ENCODE measurements around the gene KLHDC4. TPM values are rescaled to one million over a fixed set of nuclear protein-coding genes. Genes with fewer than 3 reads are reported as not detected.
A peak's percentile ranks its signal among the peaks of the same experiment; 100 is the strongest.

Gene KLHDC4
- total RNA-seq, 2 experiments from 2014 or later = 91.7 to 101 TPM

DNA sequence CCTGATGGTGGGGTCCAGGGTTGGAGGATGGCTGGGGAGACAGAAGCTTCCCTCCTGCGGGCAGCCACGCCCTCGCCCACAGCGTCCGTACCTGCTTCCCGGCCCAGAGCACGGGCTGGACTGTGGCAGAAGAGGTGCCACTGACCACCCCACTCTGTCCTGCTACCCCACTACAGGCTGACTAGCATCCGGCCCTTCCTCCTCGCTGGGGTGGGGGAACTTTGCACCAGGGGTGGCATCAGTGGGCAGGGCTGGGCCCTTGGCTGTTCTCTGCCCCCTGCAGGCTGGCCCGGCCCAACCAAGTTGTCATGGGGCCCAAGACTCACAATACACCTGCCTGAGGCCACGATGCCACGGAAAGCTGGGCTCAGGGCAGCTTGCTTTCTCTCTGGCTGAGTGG is 73.0 kb downstream of the KLHDC4 start:
- no peaks in the 10 kb centered on the region for H3K4me1 Mint-ChIP-seq (ENCODE audit: low read depth)
- no peak overlapping the region for H3K4me3 Mint-ChIP-seq
- no peaks in the 10 kb centered on the region for H3K27me3 Mint-ChIP-seq (ENCODE audit: low read depth)
- POLR2A ChIA-PET = no interaction called here
- peaks cover 6% of the 10 kb centered on the region for H3K36me3 Mint-ChIP-seq (ENCODE audit: low read depth)
- H3K9me3 Mint-ChIP-seq (ENCODE audit: insufficient read depth) = no peaks in the 10 kb centered on the region
- ATAC-seq = no peak
- no peak for DNase-seq
- CTCF ChIA-PET = interaction anchor here (1.1 kb wide), 1 partner anchor 76 kb away, joined by 5 read pairs; no protein-coding TSS in a partner anchor
- H3K27ac Mint-ChIP-seq = no peak overlapping the region

DNA sequence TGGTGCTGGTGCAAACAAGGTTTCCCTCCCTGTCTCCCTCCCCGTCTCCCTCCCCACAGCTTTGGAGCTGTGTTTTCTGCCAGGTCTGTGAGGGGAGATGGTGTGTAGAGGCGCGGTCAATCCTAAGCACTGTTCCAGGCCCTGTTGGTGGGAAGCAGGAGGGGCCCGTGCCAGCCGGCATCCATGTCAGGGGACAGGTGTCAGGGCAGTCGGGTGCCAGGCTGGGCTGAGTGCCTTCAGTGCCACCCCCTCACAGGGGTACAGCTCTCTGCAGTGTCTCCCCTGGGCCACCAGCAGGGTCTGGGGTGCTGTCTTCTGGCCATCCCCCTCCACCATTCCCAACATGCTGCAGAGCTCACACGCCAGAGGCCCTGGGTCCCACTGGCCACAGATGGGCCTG is 73.6 kb downstream of the KLHDC4 start:
- ChIA-PET CTCF (no interaction called here), POLR2A (no interaction called here)
- H3K27me3 Mint-ChIP-seq (ENCODE audit: low read depth) = no peaks in the 10 kb centered on the region
- no peak for ATAC-seq
- DNase-seq = no peak
- no peaks in the 10 kb centered on the region for H3K9me3 Mint-ChIP-seq (ENCODE audit: insufficient read depth)
- no peak overlapping the region for H3K4me3 Mint-ChIP-seq
- no peak overlapping the region for H3K27ac Mint-ChIP-seq
- peaks cover 2% of the 10 kb centered on the region for H3K36me3 Mint-ChIP-seq (ENCODE audit: low read depth)
- no peaks in the 10 kb centered on the region for H3K4me1 Mint-ChIP-seq (ENCODE audit: low read depth)

- DNase-seq = no peak
- POLR2A ChIA-PET = no interaction called here
- H3K27ac Mint-ChIP-seq = no peak overlapping the region
Observed at GRCh38 chr16:87691686-87692079, 74.1 kb downstream of the KLHDC4 start.

DNA sequence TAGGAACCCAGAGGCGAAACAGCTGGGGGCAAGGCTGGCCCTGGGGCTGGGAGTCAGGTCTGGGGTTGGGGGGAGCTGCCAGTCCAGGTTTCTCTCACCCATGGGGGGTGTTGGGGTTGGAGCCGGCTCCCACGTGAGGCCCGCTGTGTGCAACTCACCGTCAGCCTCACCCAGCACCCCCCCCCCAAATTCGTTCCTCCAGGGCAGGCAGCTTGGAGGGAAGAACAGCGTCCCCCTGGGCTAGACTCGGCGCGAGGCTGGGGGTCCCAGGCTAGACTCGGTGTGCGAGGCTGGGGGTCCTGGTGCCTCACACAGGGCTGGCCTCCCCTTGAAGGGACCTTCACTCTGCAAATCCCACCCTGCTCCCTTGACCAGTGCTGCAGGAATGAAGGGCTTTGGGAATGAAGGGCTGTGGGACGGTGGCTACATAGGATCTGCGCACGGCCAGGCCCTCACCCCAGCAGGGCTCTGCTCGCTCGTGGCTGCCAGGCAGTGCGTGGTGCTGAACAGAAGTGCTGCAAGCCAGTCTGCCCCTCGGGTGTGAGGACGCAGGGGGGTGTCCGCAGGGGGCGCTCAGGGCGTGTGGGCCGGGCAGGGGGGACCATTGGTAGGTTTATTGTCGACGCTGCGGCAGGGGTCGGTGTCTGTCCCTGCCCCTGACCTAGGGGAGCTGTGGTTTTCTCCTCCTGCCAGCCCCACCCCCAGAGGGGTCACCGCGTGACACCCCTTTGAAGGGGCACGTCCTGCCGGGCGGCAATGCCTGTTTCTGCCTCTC is 74.7 kb downstream of the KLHDC4 start:
- CTCF ChIA-PET = no interaction called here
- H3K4me1 Mint-ChIP-seq (ENCODE audit: low read depth) = no peaks in the 10 kb centered on the region
- DNase-seq (no peak), ATAC-seq (no peak)
- no peaks in the 10 kb centered on the region for H3K27me3 Mint-ChIP-seq (ENCODE audit: low read depth)
- no peaks in the 10 kb centered on the region for H3K9me3 Mint-ChIP-seq (ENCODE audit: insufficient read depth)
- H3K36me3 Mint-ChIP-seq (ENCODE audit: low read depth) = no peaks in the 10 kb centered on the region
- POLR2A ChIA-PET = no interaction called here
- no peak overlapping the region for H3K27ac Mint-ChIP-seq
- H3K4me3 Mint-ChIP-seq = no peak overlapping the region

More at GRCh38 chr16:87691686-87692079, 74.1 kb downstream of the KLHDC4 start:
- Mint-ChIP-seq H3K36me3 (ENCODE audit: low read depth) (no peaks in the 10 kb centered on the region), H3K27me3 (ENCODE audit: low read depth) (no peaks in the 10 kb centered on the region), H3K4me3 (no peak overlapping the region), H3K4me1 (ENCODE audit: low read depth) (no peaks in the 10 kb centered on the region), H3K9me3 (ENCODE audit: insufficient read depth) (no peaks in the 10 kb centered on the region)
- CTCF ChIA-PET = no interaction called here
- no peak for ATAC-seq

DNA sequence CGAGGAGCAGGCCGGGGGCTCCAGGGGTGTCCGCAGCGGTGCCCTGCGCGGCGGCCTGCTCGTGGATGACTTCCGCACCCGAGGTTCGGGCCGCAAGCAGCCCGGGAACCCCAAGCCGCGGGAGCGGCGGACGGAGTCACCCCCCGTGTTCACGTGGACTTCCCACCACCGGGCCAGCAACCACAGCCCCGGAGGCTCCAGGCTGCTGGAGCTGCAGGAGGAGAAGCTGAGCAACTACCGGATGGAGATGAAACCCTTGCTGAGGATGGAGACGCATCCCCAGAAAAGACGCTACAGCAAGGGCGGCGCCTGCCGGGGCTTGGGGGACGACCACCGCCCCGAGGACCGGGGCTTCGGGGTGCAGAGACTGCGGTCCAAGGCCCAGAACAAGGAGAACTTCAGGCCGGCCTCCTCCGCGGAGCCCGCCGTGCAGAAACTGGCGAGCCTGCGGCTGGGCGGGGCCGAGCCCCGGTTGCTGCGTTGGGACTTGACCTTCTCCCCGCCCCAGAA is 75.8 kb downstream of the KLHDC4 start:
- ATAC-seq (no peak), DNase-seq (no peak)
- ChIA-PET CTCF (no interaction called here), POLR2A (no interaction called here)
- Mint-ChIP-seq H3K27ac (no peak overlapping the region), H3K4me3 (no peak overlapping the region), H3K9me3 (ENCODE audit: insufficient read depth) (no peaks in the 10 kb centered on the region), H3K36me3 (ENCODE audit: low read depth) (no peaks in the 10 kb centered on the region), H3K27me3 (ENCODE audit: low read depth) (no peaks in the 10 kb centered on the region), H3K4me1 (ENCODE audit: low read depth) (no peaks in the 10 kb centered on the region)

GRCh38 chr16:87688876-87689815 is 76.6 kb downstream of the KLHDC4 start:
- no peaks in the 10 kb centered on the region for H3K36me3 Mint-ChIP-seq (ENCODE audit: low read depth)
- ATAC-seq (no peak), DNase-seq (no peak)
- POLR2A ChIA-PET = no interaction called here
- H3K9me3 Mint-ChIP-seq (ENCODE audit: insufficient read depth) = no peaks in the 10 kb centered on the region
- H3K4me3 Mint-ChIP-seq = no peak overlapping the region
- CTCF ChIA-PET = no interaction called here
- no peak overlapping the region for H3K27ac Mint-ChIP-seq
- no peaks in the 10 kb centered on the region for H3K4me1 Mint-ChIP-seq (ENCODE audit: low read depth)
- no peaks in the 10 kb centered on the region for H3K27me3 Mint-ChIP-seq (ENCODE audit: low read depth)

DNA sequence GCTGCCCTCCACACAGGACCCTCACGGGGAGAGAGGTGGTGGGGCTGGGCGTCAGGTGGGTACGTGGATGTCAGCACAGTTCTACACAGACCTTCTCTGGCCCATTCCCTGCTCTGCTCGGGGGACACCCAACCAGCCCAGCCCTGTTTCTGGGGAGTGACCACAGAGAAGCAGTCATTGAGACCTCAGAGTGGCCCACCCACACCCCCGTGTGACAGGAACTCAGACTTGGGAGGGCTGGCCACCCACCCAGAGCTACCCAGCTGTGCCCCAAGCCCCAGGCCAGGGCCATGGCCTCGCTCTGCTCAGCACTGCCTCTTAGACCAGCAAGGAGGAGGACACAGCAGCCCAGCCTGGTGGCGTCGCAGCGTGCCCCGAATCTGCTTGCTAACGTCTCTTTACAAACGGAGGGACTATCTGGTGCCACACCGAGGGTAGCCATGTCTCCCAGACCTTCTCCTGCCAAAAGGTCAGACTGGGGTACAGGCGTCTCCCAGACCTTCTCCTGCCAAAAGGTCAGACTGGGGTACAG is 77.7 kb downstream of the KLHDC4 start:
- ATAC-seq = no peak
- H3K27ac Mint-ChIP-seq = no peak overlapping the region
- no peak overlapping the region for H3K4me3 Mint-ChIP-seq
- DNase-seq = no peak
- H3K4me1 Mint-ChIP-seq (ENCODE audit: low read depth) = no peaks in the 10 kb centered on the region
- no peaks in the 10 kb centered on the region for H3K36me3 Mint-ChIP-seq (ENCODE audit: low read depth)
- H3K27me3 Mint-ChIP-seq (ENCODE audit: low read depth) = no peaks in the 10 kb centered on the region
- ChIA-PET CTCF (no interaction called here), POLR2A (no interaction called here)
- no peaks in the 10 kb centered on the region for H3K9me3 Mint-ChIP-seq (ENCODE audit: insufficient read depth)

DNA sequence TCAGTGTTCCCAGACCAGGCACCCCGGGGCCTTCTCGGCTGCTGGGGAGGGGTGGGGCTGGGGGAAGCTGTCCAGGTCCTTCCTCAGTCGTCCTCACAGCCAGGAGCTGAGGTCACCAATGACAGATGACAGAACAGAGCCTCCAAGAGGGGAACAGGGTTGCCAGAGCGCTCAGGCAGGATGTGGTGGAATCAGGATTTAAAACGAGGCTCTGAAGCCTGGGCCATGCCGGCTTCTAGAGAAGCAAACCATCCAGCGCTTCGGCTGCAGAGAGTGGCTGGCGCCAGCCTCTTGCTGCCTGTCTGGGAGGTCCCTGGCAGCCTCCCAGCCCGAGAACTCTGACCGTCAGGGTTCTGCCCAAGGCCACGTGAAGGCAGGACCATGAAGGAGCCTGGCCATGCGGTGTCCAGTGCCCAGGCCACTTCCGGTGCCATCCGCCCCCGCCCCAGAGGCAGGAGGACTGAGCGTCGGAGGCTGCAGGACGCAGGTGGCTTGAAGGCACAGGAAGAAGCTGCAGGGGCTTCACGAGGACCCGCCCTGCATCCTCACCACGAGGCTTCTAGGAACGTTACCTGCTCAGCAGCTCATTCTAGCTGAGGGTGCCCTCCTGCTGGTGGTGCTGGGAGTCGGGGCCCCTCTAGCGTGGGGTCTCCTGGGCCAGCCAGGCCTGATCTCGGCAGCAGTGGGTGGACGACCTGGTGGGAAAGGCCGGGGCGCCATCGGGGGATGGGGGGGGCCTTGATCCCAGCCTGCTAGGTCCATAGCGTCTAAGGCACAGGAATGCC is 78.5 kb downstream of the KLHDC4 start:
- Mint-ChIP-seq H3K27me3 (ENCODE audit: low read depth) (no peaks in the 10 kb centered on the region), H3K9me3 (ENCODE audit: insufficient read depth) (no peaks in the 10 kb centered on the region), H3K4me3 (no peak overlapping the region), H3K27ac (no peak overlapping the region), H3K4me1 (ENCODE audit: low read depth) (peaks cover 1% of the 10 kb centered on the region), H3K36me3 (ENCODE audit: low read depth) (no peaks in the 10 kb centered on the region)
- POLR2A ChIA-PET = no interaction called here
- ATAC-seq = no peak
- peak; percentile 31 for DNase-seq
- CTCF ChIA-PET = no interaction called here

GRCh38 chr16:87686697-87687096 is 79.1 kb downstream of the KLHDC4 start:
- no peak for ATAC-seq
- H3K4me3 Mint-ChIP-seq = no peak overlapping the region
- no peaks in the 10 kb centered on the region for H3K36me3 Mint-ChIP-seq (ENCODE audit: low read depth)
- POLR2A ChIA-PET = no interaction called here
- CTCF ChIA-PET = no interaction called here
- DNase-seq = no peak
- H3K9me3 Mint-ChIP-seq (ENCODE audit: insufficient read depth) = no peaks in the 10 kb centered on the region
- peaks cover 6% of the 10 kb centered on the region for H3K4me1 Mint-ChIP-seq (ENCODE audit: low read depth)
- no peak overlapping the region for H3K27ac Mint-ChIP-seq
- H3K27me3 Mint-ChIP-seq (ENCODE audit: low read depth) = no peaks in the 10 kb centered on the region

DNA sequence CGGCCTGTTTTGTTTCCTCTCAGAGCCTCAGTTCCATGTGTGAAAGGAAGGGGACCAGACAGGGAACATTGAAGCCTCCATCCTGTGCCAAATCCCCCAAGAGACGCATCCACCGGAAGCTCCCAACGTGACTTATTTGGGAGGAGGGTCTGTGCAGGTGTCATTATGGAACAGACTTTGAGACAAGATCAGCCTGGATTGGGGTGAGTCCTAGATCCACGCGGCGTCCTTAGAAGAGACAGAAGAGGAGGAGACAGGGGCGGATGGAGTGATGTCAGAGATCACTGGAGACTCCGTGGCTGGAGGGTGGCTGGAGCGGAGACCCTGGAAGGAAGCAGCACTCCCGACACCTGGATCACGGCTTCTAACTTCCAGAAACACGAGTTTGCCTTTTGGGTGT is 80.0 kb downstream of the KLHDC4 start:
- ATAC-seq (no peak), DNase-seq (no peak)
- peaks cover 10% of the 10 kb centered on the region for H3K4me1 Mint-ChIP-seq (ENCODE audit: low read depth)
- H3K27ac Mint-ChIP-seq = no peak overlapping the region
- H3K27me3 Mint-ChIP-seq (ENCODE audit: low read depth) = no peaks in the 10 kb centered on the region
- no peak overlapping the region for H3K4me3 Mint-ChIP-seq
- H3K9me3 Mint-ChIP-seq (ENCODE audit: insufficient read depth) = no peaks in the 10 kb centered on the region
- ChIA-PET CTCF (no interaction called here), POLR2A (no interaction called here)
- no peaks in the 10 kb centered on the region for H3K36me3 Mint-ChIP-seq (ENCODE audit: low read depth)

DNA sequence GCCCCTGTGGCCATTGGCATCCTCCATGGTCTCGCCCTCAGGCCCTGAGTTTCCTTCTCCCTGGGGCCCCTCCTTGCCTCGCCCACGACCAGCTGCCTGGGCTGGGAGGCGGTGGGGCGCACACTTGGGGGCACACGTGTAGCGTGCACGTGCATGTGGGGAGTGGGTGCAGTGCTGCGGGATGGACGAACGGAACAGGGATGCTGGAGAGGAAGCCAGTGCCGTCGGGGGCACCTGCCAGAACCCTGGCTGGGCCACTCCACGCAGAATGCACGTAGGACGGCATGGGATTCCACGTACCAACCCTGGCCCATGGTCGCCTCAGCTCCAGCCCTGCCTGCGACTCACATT is 80.4 kb downstream of the KLHDC4 start:
- no peaks in the 10 kb centered on the region for H3K9me3 Mint-ChIP-seq (ENCODE audit: insufficient read depth)
- no peak for DNase-seq
- H3K36me3 Mint-ChIP-seq (ENCODE audit: low read depth) = no peaks in the 10 kb centered on the region
- no peak overlapping the region for H3K27ac Mint-ChIP-seq
- H3K27me3 Mint-ChIP-seq (ENCODE audit: low read depth) = no peaks in the 10 kb centered on the region
- ChIA-PET POLR2A (no interaction called here), CTCF (no interaction called here)
- no peak for ATAC-seq
- H3K4me3 Mint-ChIP-seq = no peak overlapping the region
- H3K4me1 Mint-ChIP-seq (ENCODE audit: low read depth) = peaks cover 12% of the 10 kb centered on the region
